ENCODE data around the gene GNG2. TPM values are rescaled to one million over a fixed set of nuclear protein-coding genes. Genes with fewer than 3 reads are reported as not detected.

Gene GNG2
- total and polyA plus RNA-seq, 2 of the 8 experiments (the other 6 are each of a cell fraction or from before 2014, with no cell fraction given) = 8.2 to 17.9 TPM

DNA sequence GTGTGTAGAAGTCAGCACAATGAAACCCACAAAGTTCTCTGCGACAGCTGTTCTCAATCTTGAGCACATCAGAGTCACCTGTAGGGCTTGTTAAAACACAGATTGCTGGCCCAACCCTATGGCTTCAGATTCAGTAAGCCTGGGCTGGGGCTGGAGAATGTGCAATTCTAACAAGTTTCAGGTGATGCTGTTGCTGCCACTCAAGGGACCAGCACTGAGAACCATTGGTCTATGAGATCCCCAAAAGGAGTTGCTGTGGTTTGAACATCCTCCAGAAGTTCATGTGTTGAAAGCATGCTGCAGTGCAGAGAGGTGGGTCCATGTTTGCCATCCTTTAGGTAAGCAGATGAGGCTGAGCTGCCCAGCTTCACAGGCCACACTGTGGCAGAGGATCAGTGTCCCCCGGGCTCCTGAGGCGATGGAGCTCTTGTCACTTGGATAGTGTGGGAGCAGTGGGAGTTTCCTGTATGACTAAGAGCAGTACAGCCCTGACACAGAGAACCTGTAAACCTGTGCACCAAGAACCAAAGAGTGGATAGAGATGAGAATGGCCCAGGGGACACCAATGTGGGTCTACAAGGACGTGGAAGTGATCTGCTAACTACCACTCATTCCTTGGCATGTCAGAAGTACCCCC lies 120.9 kb downstream of the GNG2 start:
- no peak overlapping the region for H2BK120ac ChIP-seq (replicated peaks; ENCODE audit: low read depth, low read length)
- H4K8ac ChIP-seq (ENCODE audit: extremely low read depth, insufficient read depth, low read length) = no peak overlapping the region
- no peak overlapping the region for H2BK12ac ChIP-seq (ENCODE audit: low read depth, low read length)
- no peak overlapping the region for H3K14ac ChIP-seq (ENCODE audit: insufficient read length)
- no peaks in the 10 kb centered on the region for H3K4me1 ChIP-seq (replicated peaks in 1 of 4; ENCODE audit: control insufficient read depth in 3 of 4, insufficient read depth in 4 of 4, low read length in 3 of 4)
- no peak for DNase-seq (ENCODE audit: low read depth in 1 of 2, low spot score in 2 of 2)
- no peak overlapping the region for H2BK20ac ChIP-seq (ENCODE audit: low read length)
- H4K20me1 ChIP-seq (replicated peaks in 1 of 2; ENCODE audit: control insufficient read depth in 1 of 2, insufficient read depth in 2 of 2, low read length in 2 of 2) = no peaks in the 10 kb centered on the region
- no peak overlapping the region for H3K27ac ChIP-seq (ENCODE audit: low read depth, low read length)
- H3K79me1 ChIP-seq (ENCODE audit: low read depth, low read length) = no peaks in the 10 kb centered on the region
- CTCF ChIA-PET (ENCODE audit: partially characterized antibody) = interaction anchor here (0.9 to 5.6 kb wide), 8 partner anchors 11 to 205 kb away, joined by 3 to 33 read pairs (median 6); no protein-coding TSS in a partner anchor
- no peak overlapping the region for H3K4me3 ChIP-seq (ENCODE audit: extremely low read depth in 1 of 4, insufficient read depth in 2 of 4, low read depth in 3 of 4, low read length in 4 of 4)
- H3K23ac ChIP-seq (ENCODE audit: insufficient read length) = no peak overlapping the region
- no peaks in the 10 kb centered on the region for H3K79me2 ChIP-seq (ENCODE audit: control insufficient read depth in 1 of 2, insufficient read depth in 2 of 2, low read length in 2 of 2)
- H3K36me3 ChIP-seq (ENCODE audit: control insufficient read depth in 2 of 4, insufficient read depth in 4 of 4, low read length in 3 of 4) = no peaks in the 10 kb centered on the region
- no peak overlapping the region for H3K9ac ChIP-seq (replicated peaks in 1 of 4; ENCODE audit: extremely low read depth in 1 of 4, low read depth in 3 of 4, low read length in 3 of 4)
- WGBS, 2 experiments (ENCODE audit: extremely low coverage in 1 of 2, insufficient coverage in 1 of 2, insufficient read length in 1 of 2, insufficient replicate concordance in 2 of 2, low coverage in 1 of 2, low lambda C conversion rate in 2 of 2, missing lambda C conversion rate in 1 of 2) = 94% methylated on average over 4 of the region's 4 CpGs; no CpG with 5 or more reads in 1 of the 2 experiments
- H3K18ac ChIP-seq (ENCODE audit: extremely low read depth, low read length) = no peak overlapping the region
- POLR2A ChIA-PET (ENCODE audit: partially characterized antibody) = interaction anchor here (0.6 kb wide), 1 partner anchor 52 kb away, joined by 4 read pairs; no protein-coding TSS in a partner anchor
- H3K4me2 ChIP-seq (ENCODE audit: insufficient read depth in 1 of 2, low read depth in 2 of 2, low read length in 2 of 2) = no peak overlapping the region
- no peak for FAIRE-seq
- H3K9me3 ChIP-seq (ENCODE audit: insufficient read depth in 2 of 2, low read depth in 1 of 2, low read length in 1 of 2) = no peaks in the 10 kb centered on the region
- H2BK5ac ChIP-seq (ENCODE audit: low read depth, low read length) = no peak overlapping the region
- no peaks in the 10 kb centered on the region for H3K23me2 ChIP-seq (ENCODE audit: low read depth, low read length)
- no peak overlapping the region for H2BK15ac ChIP-seq (ENCODE audit: low read length)
- H2AFZ ChIP-seq (ENCODE audit: low read length) = no peak overlapping the region
- no peak overlapping the region for H4K91ac ChIP-seq (replicated peaks; ENCODE audit: insufficient read length, low read length)
- no peak overlapping the region for H4K5ac ChIP-seq (ENCODE audit: insufficient read length, low read depth, low read length)
- H3K56ac ChIP-seq (replicated peaks; ENCODE audit: insufficient read length, low read depth, low read length) = no peak overlapping the region
- no peaks in the 10 kb centered on the region; a peak in 1 of 7 replicates for H3K27me3 ChIP-seq (replicated peaks in 1 of 4; ENCODE audit: control insufficient read depth in 3 of 4, extremely low read depth in 1 of 4, insufficient read depth in 3 of 4, low read length in 3 of 4)
- H2AK5ac ChIP-seq (ENCODE audit: low read depth, low read length) = no peak overlapping the region
- no peak overlapping the region for H3K4ac ChIP-seq (replicated peaks; ENCODE audit: insufficient read length, low read depth, low read length)
- TF ChIP-seq PHF8 (conservative IDR thresholded peaks at IDR 0.05; ENCODE audit: low read depth, low read length) (no peak), RFX5 (IDR thresholded peaks at IDR 0.05; ENCODE audit: borderline replicate concordance, low read depth, low read length) (no peak), ATF3 (IDR thresholded peaks at IDR 0.05; ENCODE audit: insufficient read depth, low read depth, low read length) (no peak), NRF1 (IDR thresholded peaks at IDR 0.05; ENCODE audit: low read depth, low read length) (no peak), BRCA1 (IDR thresholded peaks at IDR 0.05; ENCODE audit: low read depth, low read length) (no peak), POLR2AphosphoS5 (IDR thresholded peaks at IDR 0.05; ENCODE audit: low read depth, low read length) (no peak), HDAC6 (IDR thresholded peaks at IDR 0.05; ENCODE audit: low read depth, low read length) (no peak), CBX5 (IDR thresholded peaks at IDR 0.05; ENCODE audit: low read depth, low read length) (no peak), YY1 (IDR thresholded peaks at IDR 0.05; ENCODE audit: low read depth, low read length) (no peak), CTBP2 (IDR thresholded peaks at IDR 0.05; ENCODE audit: borderline replicate concordance, insufficient read depth, insufficient read length, low read length) (no peak)
